Stomach (tissue), 9 donors: ENCODE data around the gene XYLT1. TPM values are rescaled to one million over a fixed set of nuclear protein-coding genes. Genes with fewer than 3 reads are reported as not detected.

Experiments used
- DNase-seq, 2 donors: peaks; one replicate each; pipeline versions ENCODE4 v3.0.0 to v3.0.0-alpha.2; 2013 to 2019
- H3K27ac ChIP-seq, 5 donors: fragments of 200-600 bp in 4 of 5; sonication (generic) in 4 of 5; one replicate each; pipeline ENCODE4 v1.5.1; 2013 to 2019; ENCODE audit warnings: mild to moderate bottlenecking in 1 of 5, moderate library complexity in 1 of 5
- H3K27me3 ChIP-seq, 3 donors: fragments of 200-600 bp; sonication (generic); one replicate each; pipeline ENCODE4 v1.5.1; 2017 to 2019; ENCODE audit warnings: mixed run types in 1 of 3
- H3K36me3 ChIP-seq, 4 donors: fragments of 200-600 bp; sonication (generic); 1 replicate in 3 of 4; 2 replicates in 1 of 4; pipeline ENCODE4 v1.5.1; 2016 to 2019
- H3K4me1 ChIP-seq, 4 donors: fragments of 200-600 bp; sonication (generic); one replicate each; pipeline ENCODE4 v1.5.1; 2016 to 2019
- H3K4me3 ChIP-seq, 4 donors: fragments of 200-600 bp; sonication (generic) in 3 of 4; one replicate each; pipeline ENCODE4 v1.5.1; 2016 to 2019; ENCODE audit warnings: mild to moderate bottlenecking in 1 of 4
- H3K9me3 ChIP-seq, 4 donors: fragments of 200-600 bp; sonication (generic); one replicate each; pipeline ENCODE4 v1.5.1; 2016 to 2019
- EP300 ChIP-seq: sonication (generic); formaldehyde crosslinking; IDR thresholded peaks from one replicate; pipeline ENCODE4 v1.6.1; 2017; ENCODE audit warnings: antibody characterized with exemption
- POLR2A ChIP-seq, 4 donors: fragments of 450-650 bp; IDR thresholded peaks; one replicate each; pipeline ENCODE4 v1.6.1; 2016; ENCODE audit warnings: antibody characterized with exemption in 4 of 4, control low read depth in 2 of 4, mild to moderate bottlenecking in 1 of 4, moderate library complexity in 1 of 4
- POLR2AphosphoS5 ChIP-seq, 3 donors: sonication (generic); formaldehyde crosslinking; IDR thresholded peaks; one replicate each; pipeline ENCODE4 v1.6.1; 2016; ENCODE audit warnings: antibody characterized with exemption in 3 of 3
- WGBS, 5 donors: extraction: QIAGEN DNeasy Blood & Tissue Kit in 3 of 5; methylation state at CpG; one replicate each; pipeline versions ENCODE4 v1.1.5 to v1.1.7; 2013 to 2018; 5-methylcytosine and 5-hydroxymethylcytosine counted together
- intact Hi-C: fragments of 100-400 bp; cut with DNase I; formaldehyde crosslinking; loops from one replicate; pipeline ENCODE4 v1.15.1; 2023; ENCODE audit warnings: low total_unique reads
- polyA plus RNA-seq, 3 donors: library from polyadenylated mRNA; stranded (reverse); fragments of 200-250 nt; gene quantifications; one replicate each; pipeline ENCODE4 v1.2.3, GENCODE V29; 2013
- total RNA-seq, 5 donors: library from RNA; depleted of rRNA; stranded (reverse); fragments of >200 nt; gene quantifications; one replicate each; pipeline versions ENCODE4 v1.1.0 to v1.2.3, GENCODE V29; 2014 to 2016
- TF ChIP-seq, protein P1 (sequence below), 7 experiments: fragments of 450-650 bp in 4 of 7; fragments of 200-600 bp in 3 of 7; sonication (generic) in 3 of 7; IDR thresholded peaks; one replicate each; pipeline ENCODE4 v1.5.1; 2016 to 2019; ENCODE audit warnings: antibody characterized with exemption in 7 of 7, control low read depth in 2 of 7, mild to moderate bottlenecking in 1 of 7
- donor health status: healthy with polysubstance abuse.
- donor health status: Bipolar disorder and iron deficiency.
- donor health status: healthy.

The XYLT1 gene
- total and polyA plus RNA-seq, 8 donors = 0.87 to 59.5 (median 9.5) TPM

DNA sequence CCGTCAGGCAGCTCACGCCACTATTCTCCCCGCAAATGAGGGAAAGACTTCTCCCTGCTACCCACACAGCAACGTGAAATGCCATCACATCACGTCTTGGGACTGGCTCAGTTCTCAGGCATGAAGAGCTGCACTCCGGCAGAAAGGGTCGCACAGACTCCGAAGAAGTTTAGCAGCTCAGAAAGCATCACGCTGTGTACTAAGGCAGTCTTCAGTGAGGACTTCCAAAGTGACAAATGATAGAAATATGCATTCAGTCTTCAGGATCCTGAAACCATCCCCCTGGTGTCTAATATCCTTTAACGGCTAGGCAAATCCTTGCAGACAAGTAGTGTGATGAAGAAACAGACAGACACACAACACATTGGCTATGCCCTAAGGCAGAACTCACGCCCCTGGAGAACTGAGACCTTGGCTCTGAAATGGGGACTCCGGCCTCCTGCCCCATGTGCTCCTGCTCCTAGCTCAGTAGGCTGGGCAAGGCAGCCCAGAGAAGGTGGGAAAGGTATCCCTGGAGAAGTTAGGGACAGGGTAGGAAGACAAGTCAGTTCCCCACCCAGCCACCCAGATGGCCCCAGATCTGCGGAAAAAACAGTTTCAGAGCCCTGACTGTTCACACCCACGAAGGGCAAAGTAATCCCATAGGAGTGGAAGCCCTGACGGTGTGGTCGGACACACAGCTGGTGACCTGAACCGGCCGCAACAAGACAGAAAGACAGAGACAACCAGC lies 1.6 kb downstream of the XYLT1 start:
- peak overlapping the region in 4 of 5 donors; percentile 22 to 91 (median 70) for H3K27ac ChIP-seq
- intact Hi-C loops = loop anchor here (10.0 kb wide), 1 partner anchor 54 kb away; no protein-coding TSS in a partner anchor

DNA sequence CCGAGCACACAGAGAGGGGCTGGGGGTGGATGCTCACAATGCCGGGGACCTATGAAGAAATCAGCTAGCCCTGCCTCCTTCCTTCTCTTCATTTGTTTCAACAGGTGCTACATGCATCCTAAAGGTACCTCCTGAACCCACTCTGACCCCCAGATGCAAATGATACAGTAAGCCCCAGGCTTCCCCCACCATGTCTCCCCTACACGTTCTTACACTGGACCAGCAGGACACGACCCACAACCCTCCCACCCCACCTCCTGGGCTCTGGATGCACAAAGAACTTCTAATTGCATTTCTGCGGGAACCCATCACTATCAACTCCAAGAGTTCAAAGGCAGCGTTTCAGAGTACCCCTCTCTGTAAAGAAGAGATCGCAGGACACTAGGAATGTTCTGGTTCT lies 2.1 kb downstream of the XYLT1 start:
- TF ChIP-seq POLR2AphosphoS5 (IDR thresholded peaks at IDR 0.05) (no peak), POLR2A (IDR thresholded peaks at IDR 0.05) (no peak), EP300 (no peak)
- TF ChIP-seq, protein P1, sequence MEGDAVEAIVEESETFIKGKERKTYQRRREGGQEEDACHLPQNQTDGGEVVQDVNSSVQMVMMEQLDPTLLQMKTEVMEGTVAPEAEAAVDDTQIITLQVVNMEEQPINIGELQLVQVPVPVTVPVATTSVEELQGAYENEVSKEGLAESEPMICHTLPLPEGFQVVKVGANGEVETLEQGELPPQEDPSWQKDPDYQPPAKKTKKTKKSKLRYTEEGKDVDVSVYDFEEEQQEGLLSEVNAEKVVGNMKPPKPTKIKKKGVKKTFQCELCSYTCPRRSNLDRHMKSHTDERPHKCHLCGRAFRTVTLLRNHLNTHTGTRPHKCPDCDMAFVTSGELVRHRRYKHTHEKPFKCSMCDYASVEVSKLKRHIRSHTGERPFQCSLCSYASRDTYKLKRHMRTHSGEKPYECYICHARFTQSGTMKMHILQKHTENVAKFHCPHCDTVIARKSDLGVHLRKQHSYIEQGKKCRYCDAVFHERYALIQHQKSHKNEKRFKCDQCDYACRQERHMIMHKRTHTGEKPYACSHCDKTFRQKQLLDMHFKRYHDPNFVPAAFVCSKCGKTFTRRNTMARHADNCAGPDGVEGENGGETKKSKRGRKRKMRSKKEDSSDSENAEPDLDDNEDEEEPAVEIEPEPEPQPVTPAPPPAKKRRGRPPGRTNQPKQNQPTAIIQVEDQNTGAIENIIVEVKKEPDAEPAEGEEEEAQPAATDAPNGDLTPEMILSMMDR (IDR thresholded peaks at IDR 0.05) = no peak
- Histone ChIP-seq H3K27ac (peak overlapping the region in 1 of 5 donors; percentile 91), H3K4me1 (peaks cover 19 to 55% (median 38%) of the 10 kb centered on the region in 4 donors), H3K27me3 (peaks cover 0 to 23% (median 0%) of the 10 kb centered on the region in 3 donors), H3K9me3 (no peaks in the 10 kb centered on the region), H3K36me3 (no peaks in the 10 kb centered on the region), H3K4me3 (peak overlapping the region; percentile 66 to 97 (median 76))
- intact Hi-C loops = loop anchor here (10.0 kb wide), 1 partner anchor 54 kb away; no protein-coding TSS in a partner anchor
- 60 to 66% (median 63%) methylated on average over 7 of the region's 7 CpGs for WGBS, 5 donors
- DNase-seq = no peak

More for the DNA sequence above, 1.6 kb downstream of the XYLT1 start:
- Histone ChIP-seq H3K27me3 (peaks cover 0 to 28% (median 0%) of the 10 kb centered on the region in 3 donors), H3K4me3 (peak overlapping the region; percentile 66 to 97 (median 76)), H3K36me3 (no peaks in the 10 kb centered on the region), H3K4me1 (peaks cover 19 to 59% (median 38%) of the 10 kb centered on the region in 4 donors), H3K9me3 (no peaks in the 10 kb centered on the region)
- TF ChIP-seq, protein P1 (IDR thresholded peaks at IDR 0.05) = no peak
- TF ChIP-seq EP300 = no peak
- TF ChIP-seq POLR2AphosphoS5 (IDR thresholded peaks at IDR 0.05) = no peak
- no peak for TF ChIP-seq POLR2A (IDR thresholded peaks at IDR 0.05)
- no peak for DNase-seq
- 35 to 46% (median 40%) methylated on average over 16 to 18 of the region's 18 CpGs for WGBS, 5 donors

DNA sequence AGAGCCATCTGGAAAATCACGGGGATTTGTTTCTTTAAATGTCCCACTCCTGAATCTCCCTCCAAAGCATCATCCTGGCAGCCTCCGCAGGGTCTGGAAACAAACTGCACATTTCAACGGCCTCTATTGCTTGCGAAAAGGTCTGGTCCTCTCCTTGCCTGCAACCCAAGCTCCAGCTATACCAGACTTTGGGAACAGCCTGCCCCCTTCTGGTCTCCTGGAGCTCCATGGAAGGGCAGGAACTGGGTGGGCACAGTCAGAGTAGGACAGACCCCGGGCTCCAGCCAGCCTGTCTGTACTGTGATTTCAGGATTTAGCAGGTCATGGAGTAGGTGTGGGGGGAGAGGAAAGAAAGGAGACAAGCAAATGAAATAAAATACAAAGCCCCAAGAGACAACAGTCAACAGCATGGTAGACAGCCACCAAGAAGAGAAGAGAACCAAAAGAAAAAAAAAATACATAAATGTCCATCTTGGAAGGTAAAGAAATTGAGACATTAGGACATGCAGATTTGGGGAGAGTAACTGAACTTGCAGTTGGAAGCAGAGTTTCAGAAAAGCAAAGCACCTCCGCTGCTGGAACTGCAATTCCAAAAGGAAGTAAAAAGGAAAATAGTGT lies 2.7 kb downstream of the XYLT1 start:
- WGBS, 5 donors = 27 to 36% (median 31%) methylated on average over 6 of the region's 6 CpGs
- Histone ChIP-seq H3K4me1 (peaks cover 19 to 58% (median 38%) of the 10 kb centered on the region in 4 donors), H3K27me3 (peaks cover 0 to 17% (median 0%) of the 10 kb centered on the region in 3 donors), H3K36me3 (no peaks in the 10 kb centered on the region), H3K27ac (peak overlapping the region in 1 of 5 donors; percentile 91), H3K9me3 (no peaks in the 10 kb centered on the region), H3K4me3 (peak overlapping the region; percentile 66 to 97 (median 76))
- peak; percentile 67 to 91 for DNase-seq
- intact Hi-C loops = loop anchor here (10.0 kb wide), 1 partner anchor 53 kb away; no protein-coding TSS in a partner anchor
- TF ChIP-seq, protein P1 (IDR thresholded peaks at IDR 0.05) = peak in 5 of 7 experiments; percentile 56 to 72 (median 59)
- TF ChIP-seq POLR2AphosphoS5 (IDR thresholded peaks at IDR 0.05) = peak in 1 of 3 donors; percentile 19
- no peak for TF ChIP-seq POLR2A (IDR thresholded peaks at IDR 0.05)
- no peak for TF ChIP-seq EP300

DNA sequence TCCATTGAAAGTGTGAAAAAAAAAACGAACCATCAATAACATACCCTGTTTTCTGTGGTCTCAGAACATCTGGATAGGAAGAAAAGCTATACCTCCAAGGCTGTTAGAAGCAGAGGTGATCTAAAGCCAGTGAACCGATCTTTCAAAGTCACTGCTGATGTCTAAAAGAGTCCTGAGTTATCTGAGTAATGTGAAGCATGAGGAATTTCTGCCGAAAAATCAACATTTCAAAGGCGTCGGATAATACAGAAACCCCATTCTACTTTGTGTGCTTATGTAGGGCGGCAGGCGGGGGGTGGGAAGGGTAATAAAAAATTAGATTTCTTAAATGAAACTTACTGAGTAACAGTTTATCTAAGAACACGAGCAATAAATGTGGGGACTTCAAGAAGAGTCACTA lies 3.9 kb downstream of the XYLT1 start:
- TF ChIP-seq POLR2A (IDR thresholded peaks at IDR 0.05) = no peak
- TF ChIP-seq, protein P1 (IDR thresholded peaks at IDR 0.05) = no peak
- TF ChIP-seq POLR2AphosphoS5 (IDR thresholded peaks at IDR 0.05) = no peak
- no peak for TF ChIP-seq EP300
- no peaks in the 10 kb centered on the region for H3K36me3 ChIP-seq
- H3K27me3 ChIP-seq = peaks cover 0 to 15% (median 0%) of the 10 kb centered on the region in 3 donors
- DNase-seq = no peak
- no peaks in the 10 kb centered on the region for H3K9me3 ChIP-seq
- WGBS, 5 donors = 69 to 80% (median 72%) methylated on average over 8 of the region's 8 CpGs
- H3K4me3 ChIP-seq = no peak overlapping the region
- intact Hi-C loops = loop anchor here (10.0 kb wide), 1 partner anchor 52 kb away; no protein-coding TSS in a partner anchor
- H3K27ac ChIP-seq = no peak overlapping the region
- peaks cover 19 to 56% (median 38%) of the 10 kb centered on the region in 4 donors for H3K4me1 ChIP-seq
